Pancreas (tissue), 10 donors: Measurements from ENCODE around the gene POGZ. TPM values are rescaled to one million over a fixed set of nuclear protein-coding genes. Genes with fewer than 3 reads are reported as not detected.
A peak's percentile ranks its signal among the peaks of the same experiment; 100 is the strongest.

ENCODE experiments used
- ATAC-seq, 4 donors: fragments of 200-7000 bp; cut with Tn5 transposase; one replicate each; pipeline versions ENCODE4 v1.8.0 to v1.9.1; 2020; ENCODE audit warnings: mild to moderate bottlenecking in 4 of 4, moderate library complexity in 4 of 4
- DNase-seq, 6 donors: peaks; one replicate each; pipeline ENCODE4 v3.0.0-alpha.2; 2020
- FAIRE-seq: peaks from 2 replicates; lab custom pipeline; 2012; peaks lifted over from hg19 to GRCh38; lab: Jason Lieb, UNC
- H3K27ac ChIP-seq, 4 donors: fragments of 200-600 bp; sonication (generic); 1 replicate in 3 of 4; 2 replicates in 1 of 4; pipeline versions ENCODE4 v1.5.0 to v1.8.0; 2020
- H3K27me3 ChIP-seq, 4 donors: fragments of 200-600 bp; one replicate each; pipeline ENCODE4 v1.8.0; 2021
- H3K36me3 ChIP-seq, 3 donors: fragments of 200-600 bp; sonication (generic) in 1 of 3; one replicate each; pipeline versions ENCODE4 v1.5.0 to v1.8.0; 2020 to 2021
- H3K4me1 ChIP-seq, 3 donors: fragments of 200-600 bp; one replicate each; pipeline ENCODE4 v1.8.0; 2021
- H3K4me3 ChIP-seq, 4 donors: fragments of 200-600 bp; sonication (generic) in 2 of 4; one replicate each; pipeline versions ENCODE4 v1.5.0 to v1.8.0; 2020 to 2021
- H3K9me3 ChIP-seq, 4 donors: fragments of 200-600 bp; one replicate each; pipeline ENCODE4 v1.8.0; 2021
- CTCF ChIP-seq, 4 donors: fragments of 200-600 bp; sonication (generic) in 3 of 4; IDR thresholded peaks; one replicate each; pipeline versions ENCODE4 v1.5.0 to v1.8.0; 2021; ENCODE audit warnings: antibody characterized with exemption in 4 of 4
- WGBS, 2 donors: extraction: QIAGEN DNeasy Blood & Tissue Kit; methylation state at CpG; one replicate each; pipeline ENCODE4 v1.1.7; 2013; 5-methylcytosine and 5-hydroxymethylcytosine counted together
- intact Hi-C, 3 donors: fragments of 100-400 bp; cut with DNase I; formaldehyde crosslinking; loops; one replicate each; pipeline versions ENCODE4 v1.11.1 to v1.14.2; 2022
- polyA plus RNA-seq, 2 donors: library from polyadenylated mRNA; stranded (reverse); fragments of 200-250 nt; gene quantifications; one replicate each; pipeline ENCODE4 v1.2.3, GENCODE V29; 2013
- total RNA-seq, 6 donors: library from RNA; stranded (reverse); fragmentation: NEBNext Ultra II Directional in 4 of 6; extraction: Animal tissue kit (Norgen Biotek cat#: 25700) in 4 of 6; gene quantifications; one replicate each; pipeline versions ENCODE4 v1.2.1 to v1.2.4, GENCODE V29; 2021 to 2023
- donor health status: healthy with polysubstance abuse.
- donor health status: DM: no; HTN: no; CAD: no; lungs with moderate emphysema.
- donor health status: DM: no; HTN: no; CAD: no.
- donor health status: control.
- donor health status: control.
- donor health status: Bipolar disorder and iron deficiency.
- donor health status: DM: yes; HTN: yes; CAD: no.
- donor health status: DM: no; HTN: no; CAD: no.
- donor health status: DM: no; HTN: no; CAD: no.
- donor health status: DM: yes; HTN: yes; CAD: no.

The POGZ gene
- total and polyA plus RNA-seq, 8 donors, result 24.5 to 61.0 (median 32.4) TPM

- WGBS, 2 donors, result 1% methylated on average over 17 to 77 of the region's 77 CpGs
- no peaks in the 10 kb centered on the region for H3K27me3 ChIP-seq
- H3K36me3 ChIP-seq, result no peaks in the 10 kb centered on the region
- ATAC-seq (peak; percentile 64 to 75 (median 65)), FAIRE-seq (no peak), DNase-seq (peak; percentile 67 to 86 (median 74))
- no peaks in the 10 kb centered on the region for H3K9me3 ChIP-seq
- peaks cover 6 to 24% (median 6%) of the 10 kb centered on the region in 3 donors for H3K4me1 ChIP-seq
- intact Hi-C loops, result no loop called here
- H3K4me3 ChIP-seq, result peak overlapping the region; percentile 37 to 62 (median 60)
- peak overlapping the region; percentile 92 to 96 (median 94) for H3K27ac ChIP-seq
- TF ChIP-seq CTCF (IDR thresholded peaks at IDR 0.05), result no peak
Observed at GRCh38 chr1:151458802-151459330, 428 bp downstream of the POGZ start.

- Histone ChIP-seq H3K4me3 (peak overlapping the region; percentile 34 to 62 (median 60)), H3K27ac (peak overlapping the region; percentile 56 to 89 (median 87)), H3K4me1 (peaks cover 6 to 24% (median 6%) of the 10 kb centered on the region in 3 donors), H3K36me3 (no peaks in the 10 kb centered on the region), H3K9me3 (no peaks in the 10 kb centered on the region), H3K27me3 (no peaks in the 10 kb centered on the region)
- TF ChIP-seq CTCF (IDR thresholded peaks at IDR 0.05), result no peak
- ATAC-seq (peak; percentile 23 to 67 (median 52)), DNase-seq (peak; percentile 53 to 82 (median 68)), FAIRE-seq (no peak)
- 0 to 1% methylated on average over 35 to 69 of the region's 69 CpGs for WGBS, 2 donors
- intact Hi-C loops, result no loop called here
Observed at GRCh38 chr1:151457911-151458801, 1.1 kb downstream of the POGZ start.

GRCh38 chr1:151455966-151456365 is 3.3 kb downstream of the POGZ start:
- Histone ChIP-seq H3K4me1 (peaks cover 6 to 24% (median 6%) of the 10 kb centered on the region in 3 donors), H3K4me3 (no peak overlapping the region), H3K9me3 (no peaks in the 10 kb centered on the region), H3K27ac (no peak overlapping the region), H3K27me3 (no peaks in the 10 kb centered on the region), H3K36me3 (no peaks in the 10 kb centered on the region)
- ATAC-seq, result no peak
- FAIRE-seq, result no peak
- no peak for TF ChIP-seq CTCF (IDR thresholded peaks at IDR 0.05)
- WGBS, 2 donors, result 86 to 88% methylated on average over 1 of the region's 1 CpG
- no peak for DNase-seq
- intact Hi-C loops, result no loop called here

- FAIRE-seq (no peak), DNase-seq (no peak), ATAC-seq (no peak)
- TF ChIP-seq CTCF (IDR thresholded peaks at IDR 0.05), result no peak
- WGBS, 2 donors, result 42 to 45% methylated on average over 2 of the region's 2 CpGs
- H3K4me3 ChIP-seq, result no peak overlapping the region
- H3K27ac ChIP-seq, result no peak overlapping the region
- H3K36me3 ChIP-seq, result no peaks in the 10 kb centered on the region
- intact Hi-C loops, result no loop called here
- peaks cover 6 to 24% (median 6%) of the 10 kb centered on the region in 3 donors for H3K4me1 ChIP-seq
- no peaks in the 10 kb centered on the region for H3K27me3 ChIP-seq
- H3K9me3 ChIP-seq, result no peaks in the 10 kb centered on the region
Observed at GRCh38 chr1:151455231-151455630, 4.1 kb downstream of the POGZ start.
